Dedifferentiated amniotic fluid mesenchymal stem cell (primary cell): ENCODE results near the gene RPS6KL1.
"Not testable (repeated sequence)": the region's sequence is repeated elsewhere in the genome, so short reads cannot be mapped to it uniquely, and the experiment has no call there.

Experiments
- DNase-seq: peaks from one replicate; pipeline ENCODE4 v3.0.0-alpha.2; 2016; ENCODE audit errors: extremely low spot score

The RPS6KL1 gene

GRCh38 chr14:74936151-74936550 lies 13.1 kb upstream of the RPS6KL1 start:
- no peak for DNase-seq

GRCh38 chr14:74935360-74935680 lies 12.3 kb upstream of the RPS6KL1 start:
- DNase-seq: no peak

- no peak for DNase-seq
Measured at GRCh38 chr14:74934476-74935359, 11.7 kb upstream of the RPS6KL1 start.

- no peak for DNase-seq
Measured at GRCh38 chr14:74934041-74934440, 11.0 kb upstream of the RPS6KL1 start.

GRCh38 chr14:74932936-74933335 lies 9.9 kb upstream of the RPS6KL1 start:
- DNase-seq: not testable (repeated sequence)

GRCh38 chr14:74932401-74932901 lies 9.4 kb upstream of the RPS6KL1 start:
- no peak for DNase-seq

GRCh38 chr14:74931744-74932143 lies 8.7 kb upstream of the RPS6KL1 start:
- DNase-seq: not testable (repeated sequence)

- DNase-seq: no peak
Measured at GRCh38 chr14:74929242-74929641, 6.2 kb upstream of the RPS6KL1 start.

GRCh38 chr14:74927225-74927624 lies 4.2 kb upstream of the RPS6KL1 start:
- no peak for DNase-seq

GRCh38 chr14:74924061-74924460 lies 1.0 kb upstream of the RPS6KL1 start:
- DNase-seq: no peak

GRCh38 chr14:74921987-74922751 lies 891 bp downstream of the RPS6KL1 start:
- no peak for DNase-seq

GRCh38 chr14:74921053-74921620 lies 1.9 kb downstream of the RPS6KL1 start:
- no peak for DNase-seq

- no peak for DNase-seq
Measured at GRCh38 chr14:74920281-74920680, 2.8 kb downstream of the RPS6KL1 start.

- DNase-seq: no peak
Measured at GRCh38 chr14:74919421-74920165, 3.5 kb downstream of the RPS6KL1 start.

GRCh38 chr14:74918380-74918779 lies 4.7 kb downstream of the RPS6KL1 start:
- DNase-seq: no peak

GRCh38 chr14:74917646-74918081 lies 5.4 kb downstream of the RPS6KL1 start:
- DNase-seq: no peak

- no peak for DNase-seq
Measured at GRCh38 chr14:74917178-74917543, 5.9 kb downstream of the RPS6KL1 start.

- DNase-seq: no peak
Measured at GRCh38 chr14:74915826-74916225, 7.2 kb downstream of the RPS6KL1 start.

GRCh38 chr14:74915426-74915825 lies 7.6 kb downstream of the RPS6KL1 start:
- no peak for DNase-seq

- peak; percentile 86 for DNase-seq
Measured at GRCh38 chr14:74913986-74914573, 9.0 kb downstream of the RPS6KL1 start.

GRCh38 chr14:74913393-74913910 lies 9.6 kb downstream of the RPS6KL1 start:
- DNase-seq: no peak
